Astrocyte of the spinal cord (primary cell): ENCODE data around the gene CCR5AS.

ENCODE experiments used
- DNase-seq: peaks from one replicate; pipeline ENCODE4 v3.0.0; 2011; ENCODE audit warnings: low read depth, low spot score
- H3K4me3 ChIP-seq: 2 replicates; pipeline ENCODE4 v1.5.1; 2011; ENCODE audit warnings: low read depth, mild to moderate bottlenecking, low read length, moderate library complexity
- CTCF ChIP-seq: IDR thresholded peaks from 2 replicates; pipeline ENCODE4 v1.5.1; 2012; ENCODE audit warnings: low read depth, mild to moderate bottlenecking, low read length, inconsistent platforms
- in situ Hi-C: cut with HindIII; loops from 2 replicates; pipeline ENCODE4 v1.10.0; 2017; ENCODE audit warnings: low sequenced_read_pairs

CCR5AS gene

GRCh38 chr3:46356276-46356675 lies 50.6 kb downstream of the CCR5AS start:
- TF ChIP-seq CTCF, result no peak
- DNase-seq, result no peak
- H3K4me3 ChIP-seq, result no peak overlapping the region
- in situ Hi-C loops, result no loop called here

- no peak for DNase-seq
- no peak for TF ChIP-seq CTCF
- in situ Hi-C loops, result no loop called here
- no peak overlapping the region for H3K4me3 ChIP-seq
Observed at GRCh38 chr3:46354984-46355383, 51.9 kb downstream of the CCR5AS start.

GRCh38 chr3:46354478-46354877 lies 52.4 kb downstream of the CCR5AS start:
- no peak overlapping the region for H3K4me3 ChIP-seq
- DNase-seq, result no peak
- TF ChIP-seq CTCF, result no peak
- in situ Hi-C loops, result no loop called here

- H3K4me3 ChIP-seq, result no peak within 1 kb of the TSS
- DNase-seq, result no peak
- in situ Hi-C loops, result no loop called here
- TF ChIP-seq CTCF, result no peak
Observed at GRCh38 chr3:46353647-46354410, 53.0 kb downstream of the CCR5AS start, which contains the start of gene CCR2. CCR2 (plus strand) TSS chr3:46354111; CDS start chr3:46357528, 3,417 bp downstream.

GRCh38 chr3:46353090-46353489 lies 53.8 kb downstream of the CCR5AS start:
- H3K4me3 ChIP-seq, result no peak overlapping the region

GRCh38 chr3:46351646-46352045 lies 55.2 kb downstream of the CCR5AS start:
- no peak for TF ChIP-seq CTCF
- in situ Hi-C loops, result no loop called here
- no peak for DNase-seq
- H3K4me3 ChIP-seq, result no peak overlapping the region

More at GRCh38 chr3:46353090-46353489, 53.8 kb downstream of the CCR5AS start:
- no peak for TF ChIP-seq CTCF
- no peak for DNase-seq
- in situ Hi-C loops, result no loop called here
